ENCODE data around the gene CCDC73.
"Not testable (repeated sequence)": the region's sequence is repeated elsewhere in the genome, so short reads cannot be mapped to it uniquely, and the experiment has no call there.

The CCDC73 gene

GRCh38 chr11:32608826-32609225 is 185.6 kb downstream of the CCDC73 start:
- H3K4me1 ChIP-seq (ENCODE audit: control insufficient read depth in 5 of 5, insufficient read depth in 5 of 5, low read length in 5 of 5); H3K27me3 ChIP-seq (ENCODE audit: control insufficient read depth in 5 of 5, insufficient read depth in 4 of 5, low read length in 5 of 5); H3K9me3 ChIP-seq (ENCODE audit: control insufficient read depth in 5 of 5, low read length in 5 of 5); H3K9ac ChIP-seq (ENCODE audit: low read length in 5 of 5); H3K4me3 ChIP-seq (ENCODE audit: low read depth in 1 of 5, low read length in 5 of 5); H3K27ac ChIP-seq (ENCODE audit: low read depth, low read length): not testable (repeated sequence)
- peaks cover 8 to 17% (median 14%) of the 10 kb centered on the region in 5 donors for H3K36me3 ChIP-seq (ENCODE audit: control insufficient read depth in 5 of 5, insufficient read depth in 5 of 5, low read length in 5 of 5)

DNA sequence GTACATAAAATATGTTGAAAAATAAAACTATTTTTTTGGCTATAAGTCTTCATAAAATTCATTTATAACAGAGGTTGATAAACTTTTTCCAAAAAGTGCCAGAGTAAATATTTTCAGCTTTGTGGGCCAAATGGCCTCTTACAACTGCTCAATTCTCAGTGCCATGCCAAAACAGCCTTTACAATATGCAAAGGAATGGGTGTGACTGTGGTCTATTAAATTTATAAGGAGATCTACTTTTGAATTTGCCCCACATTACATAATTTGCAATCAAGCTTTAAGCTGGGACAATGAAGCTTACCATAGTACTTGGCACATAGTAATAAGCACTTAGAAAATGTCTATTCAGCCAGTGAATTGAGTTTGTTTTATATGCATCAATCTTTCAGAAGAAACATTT is 188.2 kb downstream of the CCDC73 start:
- Histone ChIP-seq H3K36me3 (ENCODE audit: control insufficient read depth in 5 of 5, insufficient read depth in 5 of 5, low read length in 5 of 5) (peaks cover 14 to 37% (median 30%) of the 10 kb centered on the region in 5 donors), H3K4me1 (ENCODE audit: control insufficient read depth in 5 of 5, insufficient read depth in 5 of 5, low read length in 5 of 5) (peaks cover 0 to 10% (median 0%) of the 10 kb centered on the region in 5 donors), H3K27me3 (ENCODE audit: control insufficient read depth in 5 of 5, insufficient read depth in 4 of 5, low read length in 5 of 5) (no peaks in the 10 kb centered on the region), H3K9ac (ENCODE audit: low read length in 5 of 5) (no peak overlapping the region), H3K9me3 (ENCODE audit: control insufficient read depth in 5 of 5, low read length in 5 of 5) (no peaks in the 10 kb centered on the region), H3K4me3 (ENCODE audit: low read depth in 1 of 5, low read length in 5 of 5) (no peak overlapping the region), H3K27ac (ENCODE audit: low read depth, low read length) (no peak overlapping the region)

- H3K9ac ChIP-seq (ENCODE audit: low read length in 5 of 5) = no peak overlapping the region
- H3K9me3 ChIP-seq (ENCODE audit: control insufficient read depth in 5 of 5, low read length in 5 of 5) = no peaks in the 10 kb centered on the region
- H3K4me1 ChIP-seq (ENCODE audit: control insufficient read depth in 5 of 5, insufficient read depth in 5 of 5, low read length in 5 of 5) = peaks cover 0 to 10% (median 0%) of the 10 kb centered on the region in 5 donors
- no peak overlapping the region for H3K4me3 ChIP-seq (ENCODE audit: low read depth in 1 of 5, low read length in 5 of 5)
- no peaks in the 10 kb centered on the region for H3K27me3 ChIP-seq (ENCODE audit: control insufficient read depth in 5 of 5, insufficient read depth in 4 of 5, low read length in 5 of 5)
- peaks cover 29 to 55% (median 45%) of the 10 kb centered on the region in 5 donors for H3K36me3 ChIP-seq (ENCODE audit: control insufficient read depth in 5 of 5, insufficient read depth in 5 of 5, low read length in 5 of 5)
- H3K27ac ChIP-seq (ENCODE audit: low read depth, low read length) = peak overlapping the region; percentile 24
Observed at GRCh38 chr11:32602657-32603415, 191.6 kb downstream of the CCDC73 start.

GRCh38 chr11:32597921-32598320 is 196.5 kb downstream of the CCDC73 start:
- no peaks in the 10 kb centered on the region for H3K9me3 ChIP-seq (ENCODE audit: control insufficient read depth in 5 of 5, low read length in 5 of 5)
- H3K4me1 ChIP-seq (ENCODE audit: control insufficient read depth in 5 of 5, insufficient read depth in 5 of 5, low read length in 5 of 5) = peaks cover 0 to 4% (median 0%) of the 10 kb centered on the region in 5 donors
- no peak overlapping the region for H3K9ac ChIP-seq (ENCODE audit: low read length in 5 of 5)
- peaks cover 53 to 77% (median 72%) of the 10 kb centered on the region in 5 donors for H3K36me3 ChIP-seq (ENCODE audit: control insufficient read depth in 5 of 5, insufficient read depth in 5 of 5, low read length in 5 of 5)
- H3K4me3 ChIP-seq (ENCODE audit: low read depth in 1 of 5, low read length in 5 of 5) = no peak overlapping the region
- no peak overlapping the region for H3K27ac ChIP-seq (ENCODE audit: low read depth, low read length)
- no peaks in the 10 kb centered on the region for H3K27me3 ChIP-seq (ENCODE audit: control insufficient read depth in 5 of 5, insufficient read depth in 4 of 5, low read length in 5 of 5)

DNA sequence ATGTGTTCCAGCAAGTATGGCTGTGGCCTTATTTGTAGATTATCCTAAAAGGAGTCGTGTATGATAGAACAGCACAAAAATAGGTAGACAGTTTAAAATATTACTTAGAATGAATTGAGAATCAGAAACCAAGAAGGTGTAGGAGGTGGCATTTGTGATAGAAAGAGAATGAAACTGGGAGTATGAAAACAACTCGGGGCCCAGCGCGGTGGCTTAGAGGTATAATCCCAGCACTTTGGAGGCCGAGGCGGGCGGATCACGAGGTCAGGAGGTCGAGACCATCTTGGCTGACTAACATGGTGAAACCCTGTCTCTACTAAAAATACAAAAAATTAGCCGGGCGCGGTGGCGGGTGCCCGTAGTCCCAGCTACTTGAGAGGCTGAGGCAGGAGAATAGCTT is 198.3 kb downstream of the CCDC73 start:
- not testable (repeated sequence) for H3K4me3 ChIP-seq (ENCODE audit: low read depth in 1 of 5, low read length in 5 of 5); H3K4me1 ChIP-seq (ENCODE audit: control insufficient read depth in 5 of 5, insufficient read depth in 5 of 5, low read length in 5 of 5); H3K9ac ChIP-seq (ENCODE audit: low read length in 5 of 5); H3K27me3 ChIP-seq (ENCODE audit: control insufficient read depth in 5 of 5, insufficient read depth in 4 of 5, low read length in 5 of 5); H3K27ac ChIP-seq (ENCODE audit: low read depth, low read length); H3K9me3 ChIP-seq (ENCODE audit: control insufficient read depth in 5 of 5, low read length in 5 of 5)
- peaks cover 67 to 81% (median 76%) of the 10 kb centered on the region in 5 donors for H3K36me3 ChIP-seq (ENCODE audit: control insufficient read depth in 5 of 5, insufficient read depth in 5 of 5, low read length in 5 of 5)

DNA sequence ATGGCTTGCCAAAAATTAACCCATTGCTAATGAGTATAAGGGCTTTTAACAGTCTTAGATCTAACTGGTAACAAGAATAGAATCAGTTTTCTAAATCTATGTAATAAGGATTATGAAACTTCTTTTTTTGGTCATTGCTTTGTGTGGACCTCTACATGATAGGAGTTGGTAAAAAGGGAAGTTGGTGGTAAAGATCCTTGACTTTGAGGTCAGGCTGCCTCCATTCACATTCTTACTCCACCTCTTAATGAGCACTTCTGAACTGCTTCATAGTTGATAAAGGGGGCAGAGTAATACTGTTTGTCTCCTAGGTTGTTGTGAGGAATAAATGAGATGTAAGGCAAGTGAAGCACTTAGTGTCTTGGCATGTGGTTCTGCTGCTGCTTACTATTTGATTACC is 200.2 kb downstream of the CCDC73 start:
- Histone ChIP-seq H3K9ac (ENCODE audit: low read length in 5 of 5) (no peak overlapping the region), H3K4me3 (ENCODE audit: low read depth in 1 of 5, low read length in 5 of 5) (no peak overlapping the region), H3K9me3 (ENCODE audit: control insufficient read depth in 5 of 5, low read length in 5 of 5) (no peaks in the 10 kb centered on the region), H3K27ac (ENCODE audit: low read depth, low read length) (no peak overlapping the region), H3K36me3 (ENCODE audit: control insufficient read depth in 5 of 5, insufficient read depth in 5 of 5, low read length in 5 of 5) (peaks cover 74 to 89% (median 87%) of the 10 kb centered on the region in 5 donors), H3K27me3 (ENCODE audit: control insufficient read depth in 5 of 5, insufficient read depth in 4 of 5, low read length in 5 of 5) (no peaks in the 10 kb centered on the region), H3K4me1 (ENCODE audit: control insufficient read depth in 5 of 5, insufficient read depth in 5 of 5, low read length in 5 of 5) (no peaks in the 10 kb centered on the region)

- H3K27me3 ChIP-seq (ENCODE audit: control insufficient read depth in 5 of 5, insufficient read depth in 4 of 5, low read length in 5 of 5) = no peaks in the 10 kb centered on the region
- peaks cover 25 to 33% (median 29%) of the 10 kb centered on the region in 5 donors for H3K36me3 ChIP-seq (ENCODE audit: control insufficient read depth in 5 of 5, insufficient read depth in 5 of 5, low read length in 5 of 5)
- H3K9me3 ChIP-seq (ENCODE audit: control insufficient read depth in 5 of 5, low read length in 5 of 5) = no peaks in the 10 kb centered on the region
- peaks cover 5 to 28% (median 21%) of the 10 kb centered on the region in 5 donors for H3K4me1 ChIP-seq (ENCODE audit: control insufficient read depth in 5 of 5, insufficient read depth in 5 of 5, low read length in 5 of 5)
- H3K9ac ChIP-seq (ENCODE audit: low read length in 5 of 5) = peak overlapping the region in 1 of 5 donors; percentile 41
- no peak overlapping the region for H3K4me3 ChIP-seq (ENCODE audit: low read depth in 1 of 5, low read length in 5 of 5)
- H3K27ac ChIP-seq (ENCODE audit: low read depth, low read length) = no peak overlapping the region
Observed at GRCh38 chr11:32586576-32587190, 207.8 kb downstream of the CCDC73 start.

DNA sequence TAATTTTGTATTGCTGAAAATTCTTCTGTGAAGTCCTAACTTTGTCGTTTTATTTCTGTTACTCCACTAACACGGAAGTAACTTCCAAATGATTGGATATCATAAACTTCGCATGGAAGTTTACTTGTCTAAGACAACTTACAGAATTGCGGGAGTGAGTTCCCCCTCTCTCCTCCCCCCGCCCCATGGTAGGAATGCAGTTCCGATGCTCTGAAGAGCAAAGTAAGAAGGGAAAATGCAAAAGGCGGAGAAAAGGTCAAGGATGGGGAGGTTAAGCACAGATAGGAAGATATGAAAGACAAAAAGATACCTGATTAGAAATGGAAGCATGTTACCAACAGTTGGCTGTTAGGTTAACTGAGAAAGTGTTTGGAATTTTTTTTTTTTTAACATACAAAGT is 209.5 kb downstream of the CCDC73 start:
- no peaks in the 10 kb centered on the region for H3K27me3 ChIP-seq (ENCODE audit: control insufficient read depth in 5 of 5, insufficient read depth in 4 of 5, low read length in 5 of 5)
- H3K36me3 ChIP-seq (ENCODE audit: control insufficient read depth in 5 of 5, insufficient read depth in 5 of 5, low read length in 5 of 5) = peaks cover 9 to 15% (median 14%) of the 10 kb centered on the region in 5 donors
- H3K4me3 ChIP-seq (ENCODE audit: low read depth in 1 of 5, low read length in 5 of 5) = peak overlapping the region; percentile 73 to 97 (median 94)
- H3K9me3 ChIP-seq (ENCODE audit: control insufficient read depth in 5 of 5, low read length in 5 of 5) = no peaks in the 10 kb centered on the region
- peak overlapping the region; percentile 52 to 91 (median 86) for H3K9ac ChIP-seq (ENCODE audit: low read length in 5 of 5)
- no peak overlapping the region for H3K27ac ChIP-seq (ENCODE audit: low read depth, low read length)
- peaks cover 5 to 28% (median 21%) of the 10 kb centered on the region in 5 donors for H3K4me1 ChIP-seq (ENCODE audit: control insufficient read depth in 5 of 5, insufficient read depth in 5 of 5, low read length in 5 of 5)

DNA sequence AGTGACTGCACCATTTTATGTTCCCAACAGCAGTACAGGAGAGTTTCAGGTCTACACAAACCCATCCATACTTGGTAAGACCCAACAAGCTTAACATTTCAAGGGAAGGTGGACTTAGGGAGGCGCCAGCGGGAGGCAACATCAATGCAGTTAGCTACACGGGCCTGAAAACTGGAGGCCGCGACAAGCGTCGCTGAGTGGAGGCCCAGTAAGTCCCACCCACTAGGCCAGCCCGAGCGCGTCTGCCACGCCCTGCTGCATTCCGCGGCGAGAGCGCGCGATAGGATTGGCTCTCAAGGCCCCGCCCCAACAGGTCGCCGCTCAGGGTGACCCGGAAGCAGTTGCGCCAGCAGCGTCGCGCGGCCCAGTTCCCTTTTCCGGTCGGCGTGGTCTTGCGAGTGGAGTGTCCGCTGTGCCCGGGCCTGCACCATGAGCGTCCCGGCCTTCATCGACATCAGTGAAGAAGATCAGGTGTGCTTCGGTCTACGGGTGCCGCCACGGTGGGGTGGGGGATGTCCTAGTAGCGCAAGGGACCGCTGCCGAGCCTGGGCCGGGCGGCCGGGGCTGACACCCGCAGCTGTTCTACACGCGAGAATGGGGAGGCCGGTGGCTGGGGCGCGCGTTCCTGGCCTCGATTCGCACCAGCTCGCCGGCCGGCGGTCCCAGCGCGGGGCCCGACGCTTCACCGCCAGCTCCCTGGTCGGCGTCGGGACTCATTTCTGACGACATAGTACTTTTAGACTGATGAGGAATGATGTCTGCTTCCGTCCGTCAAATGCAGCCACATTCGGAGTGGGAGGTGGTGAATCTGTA is 210.8 kb downstream of the CCDC73 start, which contains the start of gene EIF3M:
TSS of gene EIF3M (plus strand) at position 373 of the 813 bp plus-strand sequence. CDS start at position 430, 57 bp downstream.
- Histone ChIP-seq H3K36me3 (ENCODE audit: control insufficient read depth in 5 of 5, insufficient read depth in 5 of 5, low read length in 5 of 5) (peaks cover 1 to 4% (median 3%) of the 10 kb centered on the region in 5 donors), H3K4me1 (ENCODE audit: control insufficient read depth in 5 of 5, insufficient read depth in 5 of 5, low read length in 5 of 5) (peaks cover 5 to 28% (median 21%) of the 10 kb centered on the region in 5 donors), H3K27ac (ENCODE audit: low read depth, low read length) (peak within 1 kb of the TSS; percentile 74), H3K9me3 (ENCODE audit: control insufficient read depth in 5 of 5, low read length in 5 of 5) (no peaks in the 10 kb centered on the region), H3K9ac (ENCODE audit: low read length in 5 of 5) (peak within 1 kb of the TSS; percentile 52 to 92 (median 89)), H3K4me3 (ENCODE audit: low read depth in 1 of 5, low read length in 5 of 5) (peak within 1 kb of the TSS; percentile 89 to 97 (median 94)), H3K27me3 (ENCODE audit: control insufficient read depth in 5 of 5, insufficient read depth in 4 of 5, low read length in 5 of 5) (no peaks in the 10 kb centered on the region)

All from subcutaneous abdominal adipose tissue (tissue), 5 donors.